Activated CD4-positive, alpha-beta T cell treated with anti-CD3 and anti-CD28 coated beads, Interleukin-2, amount 10 ng/mL, durations not matched to agents 7 days and 5 days (primary cell): ENCODE results near the gene CLNK. TPM values are rescaled to one million over a fixed set of nuclear protein-coding genes. Genes with fewer than 3 reads are reported as not detected.

ENCODE experiments used
- CTCF ChIA-PET: fragments of 350-600 bp; sonication (Branson Sonifier 250); formaldehyde crosslinking; loops from one replicate; lab custom pipeline; 2021; ENCODE audit warnings: antibody characterized with exemption; lab: Charles Lee
- POLR2A ChIA-PET: fragments of 350-600 bp; sonication (Branson Sonifier 250); formaldehyde crosslinking; loops from one replicate; lab custom pipeline; 2021; ENCODE audit warnings: antibody characterized with exemption; lab: Charles Lee
- DNase-seq: peaks from one replicate; pipeline ENCODE4 v3.0.0-alpha.2; 2020
- H3K27ac Mint-ChIP-seq: one replicate; pipeline ENCODE4 v1.8.0; 2021; ENCODE audit warnings: mild to moderate bottlenecking, moderate library complexity, mixed read lengths
- H3K27me3 Mint-ChIP-seq: one replicate; pipeline ENCODE4 v1.8.0; 2021; ENCODE audit warnings: mixed read lengths
- H3K36me3 Mint-ChIP-seq: one replicate; pipeline ENCODE4 v1.8.0; 2021; ENCODE audit warnings: low read depth, mixed read lengths
- H3K4me1 Mint-ChIP-seq: one replicate; pipeline ENCODE4 v1.8.0; 2021; ENCODE audit warnings: mixed read lengths
- H3K4me3 Mint-ChIP-seq: one replicate; pipeline ENCODE4 v1.8.0; 2021; ENCODE audit warnings: mild to moderate bottlenecking, moderate library complexity, mixed read lengths
- H3K9me3 Mint-ChIP-seq: one replicate; pipeline ENCODE4 v1.8.0; 2021; ENCODE audit warnings: mixed read lengths
- total RNA-seq, 2 experiments: library from RNA; stranded (reverse); gene quantifications; one replicate each; pipeline ENCODE4 v1.2.3, GENCODE V29; 2021

The CLNK gene
- total RNA-seq, 2 experiments from 2014 or later, result not detected

DNA sequence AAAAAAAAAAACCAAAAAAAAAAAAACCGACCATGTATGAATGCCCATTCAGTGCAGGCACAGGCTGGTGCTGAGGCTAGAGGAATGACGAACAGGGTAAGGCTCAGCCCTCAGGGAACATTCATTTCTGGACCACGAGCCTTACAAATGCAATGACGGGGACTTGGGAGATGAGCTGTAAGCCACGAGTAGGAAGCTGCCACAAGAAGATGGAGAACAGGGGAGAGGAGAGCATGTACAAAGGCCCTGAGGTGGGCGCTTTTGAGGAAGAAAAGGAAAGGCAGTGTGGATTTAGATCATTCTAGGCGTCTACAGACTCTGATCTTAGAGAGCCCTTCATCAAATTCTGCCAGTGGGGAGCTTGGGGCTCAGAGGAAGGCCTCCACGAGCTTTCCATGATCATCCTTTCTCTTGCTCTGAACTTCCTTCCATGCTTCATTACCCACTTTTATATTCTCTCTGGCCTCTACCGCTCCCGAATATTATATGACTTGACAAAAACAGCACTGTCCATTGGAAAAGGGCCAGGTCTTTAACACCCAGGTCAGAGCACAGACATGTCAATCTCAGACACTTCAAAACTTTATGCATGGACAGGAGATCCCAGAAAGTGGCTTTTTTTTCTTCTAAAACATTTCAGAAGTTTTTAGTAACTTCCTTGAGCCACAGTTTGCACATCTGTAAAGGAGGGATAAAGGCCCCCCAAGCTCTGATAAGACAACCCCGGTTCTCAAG is 224.1 kb downstream of the CLNK start:
- H3K4me1 Mint-ChIP-seq, result peaks cover 27% of the 10 kb centered on the region

DNA sequence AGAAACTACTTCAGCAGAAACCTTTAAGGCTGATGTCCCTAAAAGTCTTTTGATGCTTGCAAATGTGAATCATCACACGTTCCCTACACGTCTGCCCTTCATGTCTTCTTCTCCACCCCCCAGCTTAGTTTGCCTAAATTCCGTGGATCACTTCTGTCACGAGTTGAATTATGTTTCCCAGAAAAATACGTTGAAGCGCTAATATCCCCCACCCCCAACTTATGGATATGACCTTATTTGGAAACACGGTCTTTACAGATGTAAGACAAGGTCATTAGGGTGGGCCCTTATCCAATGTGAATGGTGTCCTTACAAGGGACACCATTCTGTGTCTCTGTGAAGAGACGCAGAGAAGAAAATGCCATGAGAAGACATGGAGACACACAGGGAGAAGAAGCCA is 225.3 kb downstream of the CLNK start:
- peaks cover 33% of the 10 kb centered on the region for H3K4me1 Mint-ChIP-seq
- H3K36me3 Mint-ChIP-seq, result peaks cover 12% of the 10 kb centered on the region
- peaks cover 2% of the 10 kb centered on the region for H3K9me3 Mint-ChIP-seq
- DNase-seq, result no peak
- peaks cover 24% of the 10 kb centered on the region for H3K27me3 Mint-ChIP-seq
- H3K4me3 Mint-ChIP-seq, result no peak overlapping the region
- CTCF ChIA-PET, result interaction anchor here (0.9 kb wide), 1 partner anchor 19 kb away, joined by 4 read pairs; no protein-coding TSS in a partner anchor
- no peak overlapping the region for H3K27ac Mint-ChIP-seq
- POLR2A ChIA-PET, result no interaction called here

More for the DNA sequence above, 224.1 kb downstream of the CLNK start:
- Mint-ChIP-seq H3K9me3 (peaks cover 4% of the 10 kb centered on the region), H3K36me3 (peaks cover 3% of the 10 kb centered on the region), H3K27me3 (peaks cover 24% of the 10 kb centered on the region), H3K4me3 (peak overlapping the region; percentile 21), H3K27ac (no peak overlapping the region)
- DNase-seq, result no peak
- ChIA-PET POLR2A (no interaction called here), CTCF (interaction anchor here (0.8 to 2.2 kb wide), 26 partner anchors 9 to 343 kb away, joined by 3 to 13 read pairs (median 6); no protein-coding TSS in a partner anchor)

DNA sequence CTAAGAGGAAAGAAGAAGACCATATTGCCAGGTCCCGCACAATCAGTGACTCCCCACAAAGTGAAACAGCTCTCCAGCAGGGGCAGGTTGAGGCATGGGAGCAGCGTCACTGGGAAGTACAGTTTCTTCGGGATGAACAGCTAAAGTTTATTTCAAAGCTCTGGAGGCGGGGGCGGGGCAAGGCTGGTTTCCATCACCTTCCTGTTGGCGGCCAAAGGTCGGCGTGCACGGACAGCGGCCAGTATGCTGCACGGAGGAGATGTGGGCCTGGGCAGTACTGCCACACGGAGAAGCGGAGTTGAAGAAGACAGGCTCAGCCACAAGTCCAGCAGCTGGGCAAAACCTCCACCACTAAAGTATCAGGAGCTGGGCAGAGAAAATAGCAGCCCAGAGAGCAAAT is 226.4 kb downstream of the CLNK start:
- Mint-ChIP-seq H3K4me1 (peaks cover 33% of the 10 kb centered on the region), H3K4me3 (peak overlapping the region; percentile 60), H3K27ac (peak overlapping the region; percentile 51)

DNA sequence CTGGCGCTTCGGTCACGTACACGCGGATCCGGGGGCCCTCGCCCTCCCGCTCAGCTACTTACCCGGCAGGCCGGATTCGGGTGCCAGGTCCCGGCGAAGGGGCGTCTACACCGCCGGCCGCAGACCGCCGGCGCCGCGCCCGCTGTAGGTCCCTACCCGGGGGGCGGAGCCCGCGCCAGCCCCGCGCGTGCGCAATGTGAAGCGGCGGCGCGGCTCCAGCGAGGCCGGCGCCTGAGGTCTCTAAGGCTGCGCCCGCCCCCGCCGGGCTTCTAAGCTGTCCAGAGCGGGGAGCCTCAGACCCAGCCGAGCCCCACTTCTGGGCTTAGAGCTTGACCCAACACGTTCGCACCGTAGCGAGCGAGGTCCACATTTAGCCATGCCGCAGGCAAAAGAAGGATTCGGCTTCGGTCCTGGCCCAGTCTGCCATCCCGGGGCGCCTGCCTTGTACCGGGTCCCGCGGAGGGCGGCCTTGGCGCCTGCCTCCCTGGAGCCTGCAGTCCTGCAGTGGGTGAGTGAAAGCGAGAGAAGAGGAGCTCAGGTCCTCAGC is 227.2 kb downstream of the CLNK start, which contains the start of gene ZNF518B:
Gene ZNF518B, minus strand, starts transcription at position 172 of the 547 bp plus-strand sequence. CDS start 11,098 bp downstream, outside the sequence.
- Mint-ChIP-seq H3K27me3 (peaks cover 13% of the 10 kb centered on the region), H3K4me3 (peak within 1 kb of the TSS; percentile 79), H3K9me3 (peaks cover 4% of the 10 kb centered on the region), H3K27ac (peak within 1 kb of the TSS; percentile 88), H3K36me3 (peaks cover 30% of the 10 kb centered on the region), H3K4me1 (peaks cover 33% of the 10 kb centered on the region)
- peak; percentile 79 for DNase-seq
- ChIA-PET CTCF (interaction anchor here (1.0 to 1.5 kb wide), 5 partner anchors 35 to 340 kb away, joined by 3 to 4 read pairs (median 3); no protein-coding TSS in a partner anchor), POLR2A (no interaction called here)

More for the DNA sequence above, 226.4 kb downstream of the CLNK start:
- ChIA-PET CTCF (interaction anchor here (1.1 to 1.5 kb wide), 4 partner anchors 36 to 341 kb away, joined by 3 to 4 read pairs (median 3); no protein-coding TSS in a partner anchor), POLR2A (no interaction called here)
- Mint-ChIP-seq H3K36me3 (peaks cover 21% of the 10 kb centered on the region), H3K9me3 (peaks cover 4% of the 10 kb centered on the region), H3K27me3 (peaks cover 22% of the 10 kb centered on the region)
- DNase-seq, result no peak

DNA sequence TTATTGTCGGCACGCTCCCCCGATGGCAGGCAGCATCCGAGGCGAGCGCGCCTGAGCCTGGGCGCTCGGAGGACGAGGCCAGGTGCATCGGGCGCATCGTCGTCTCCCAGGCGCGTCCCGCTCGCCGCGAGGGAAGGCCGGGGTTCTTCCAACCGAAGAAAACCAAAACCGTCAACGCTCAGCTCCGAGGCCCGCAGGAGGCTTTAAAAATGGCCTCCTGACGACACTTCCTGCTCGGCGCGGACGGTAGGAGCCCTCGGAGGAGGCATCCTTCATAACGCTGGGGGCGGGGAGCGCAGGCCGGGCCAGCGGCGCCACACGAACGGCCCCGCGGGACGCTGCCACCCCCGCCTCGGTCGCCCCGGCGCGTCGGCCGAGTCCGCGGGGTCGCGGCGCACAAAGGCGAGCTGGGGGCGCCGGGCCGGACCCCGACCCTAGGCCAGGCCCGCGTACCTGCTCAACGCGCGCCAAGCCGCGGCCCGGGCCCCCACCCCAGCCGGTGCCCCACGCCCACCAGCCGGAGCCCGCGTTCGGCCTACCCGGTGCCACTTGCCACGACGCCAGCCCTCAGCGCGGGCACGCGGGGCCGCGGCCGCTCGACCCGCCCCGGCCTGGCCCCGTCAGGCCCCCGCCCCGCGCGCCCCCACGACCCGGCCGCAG is 227.8 kb downstream of the CLNK start:
- Mint-ChIP-seq H3K27ac (peak overlapping the region; percentile 88), H3K36me3 (peaks cover 36% of the 10 kb centered on the region)
- POLR2A ChIA-PET, result no interaction called here

DNA sequence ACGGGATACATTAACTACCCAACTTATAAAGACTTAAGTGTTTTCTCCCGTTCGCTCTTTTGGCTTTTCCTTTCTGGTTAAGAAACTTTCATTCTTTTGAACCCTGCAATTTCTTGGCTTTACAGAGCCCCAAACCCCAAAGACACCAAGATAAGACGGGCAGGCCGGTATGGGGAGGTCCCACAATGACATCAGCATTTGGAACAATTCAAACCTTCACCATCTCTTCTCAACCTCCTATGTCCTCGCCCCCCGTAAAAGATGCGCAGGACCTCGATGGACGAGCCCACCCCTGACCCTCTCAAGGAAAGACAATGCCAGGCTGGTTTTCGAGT is 228.3 kb downstream of the CLNK start:
- no peak for DNase-seq
- Mint-ChIP-seq H3K9me3 (peaks cover 8% of the 10 kb centered on the region), H3K4me3 (peak overlapping the region; percentile 79), H3K36me3 (peaks cover 38% of the 10 kb centered on the region), H3K27ac (peak overlapping the region; percentile 88), H3K27me3 (peaks cover 5% of the 10 kb centered on the region), H3K4me1 (peaks cover 28% of the 10 kb centered on the region)
- ChIA-PET POLR2A (no interaction called here), CTCF (interaction anchor here (0.8 to 1.2 kb wide), 3 partner anchors 16 to 297 kb away, joined by 3 to 4 read pairs (median 3); no protein-coding TSS in a partner anchor)

More for the DNA sequence above, 227.8 kb downstream of the CLNK start:
- H3K4me3 Mint-ChIP-seq, result peak overlapping the region; percentile 79
- peak; percentile 67 for DNase-seq
- H3K4me1 Mint-ChIP-seq, result peaks cover 32% of the 10 kb centered on the region
- peaks cover 7% of the 10 kb centered on the region for H3K27me3 Mint-ChIP-seq
- CTCF ChIA-PET, result interaction anchor here (0.8 to 1.5 kb wide), 4 partner anchors 16 to 297 kb away, joined by 3 to 4 read pairs (median 4); no protein-coding TSS in a partner anchor
- peaks cover 6% of the 10 kb centered on the region for H3K9me3 Mint-ChIP-seq

DNA sequence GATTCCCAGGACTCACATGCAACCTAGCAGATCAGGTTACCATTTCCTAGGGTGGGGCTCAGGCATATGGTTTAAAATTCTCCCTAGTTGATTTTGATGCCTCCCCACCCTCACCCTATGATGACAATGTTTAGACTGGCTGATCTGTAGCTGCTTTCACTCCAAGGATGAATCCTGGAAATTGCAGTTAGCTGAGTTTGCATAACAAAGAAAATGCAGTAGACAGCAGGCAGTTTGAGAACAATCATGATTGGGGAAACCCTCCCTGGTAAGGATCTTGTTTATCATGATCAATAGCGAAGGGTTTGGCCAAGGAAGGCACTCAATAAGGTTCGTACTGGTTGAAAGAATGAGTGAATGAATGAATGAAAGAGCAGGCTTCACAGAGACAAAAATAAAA is 229.4 kb downstream of the CLNK start:
- POLR2A ChIA-PET, result no interaction called here
- peaks cover 47% of the 10 kb centered on the region for H3K36me3 Mint-ChIP-seq

DNA sequence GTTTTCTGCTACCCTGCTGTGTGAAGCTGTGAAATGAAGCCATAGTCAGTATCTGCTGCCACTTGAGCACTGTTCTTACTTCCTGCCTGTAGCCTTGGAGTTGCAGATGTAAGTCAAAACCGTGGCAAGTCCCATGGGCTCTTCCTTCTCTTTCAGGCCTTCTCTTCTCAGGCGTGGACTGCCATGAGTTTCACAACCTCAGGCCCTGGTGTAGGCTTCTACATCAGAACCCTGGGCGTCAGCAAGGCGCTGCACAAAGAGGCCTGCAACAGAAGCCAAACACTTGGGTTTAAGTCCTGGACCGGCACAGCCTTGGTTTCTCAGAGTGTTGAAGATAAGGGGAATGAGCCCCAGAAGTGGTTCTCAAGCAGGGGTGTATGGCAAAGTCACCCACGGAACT is 229.8 kb downstream of the CLNK start:
- Mint-ChIP-seq H3K9me3 (peaks cover 8% of the 10 kb centered on the region), H3K36me3 (peaks cover 51% of the 10 kb centered on the region), H3K4me1 (peaks cover 20% of the 10 kb centered on the region), H3K4me3 (no peak overlapping the region), H3K27ac (no peak overlapping the region), H3K27me3 (peaks cover 5% of the 10 kb centered on the region)
- CTCF ChIA-PET, result no interaction called here
- no peak for DNase-seq
- POLR2A ChIA-PET, result no interaction called here

More for the DNA sequence above, 229.4 kb downstream of the CLNK start:
- CTCF ChIA-PET, result no interaction called here
- no peak overlapping the region for H3K27ac Mint-ChIP-seq
- no peak for DNase-seq
- H3K27me3 Mint-ChIP-seq, result peaks cover 5% of the 10 kb centered on the region
- peaks cover 8% of the 10 kb centered on the region for H3K9me3 Mint-ChIP-seq
- H3K4me3 Mint-ChIP-seq, result no peak overlapping the region
- H3K4me1 Mint-ChIP-seq, result peaks cover 20% of the 10 kb centered on the region

DNA sequence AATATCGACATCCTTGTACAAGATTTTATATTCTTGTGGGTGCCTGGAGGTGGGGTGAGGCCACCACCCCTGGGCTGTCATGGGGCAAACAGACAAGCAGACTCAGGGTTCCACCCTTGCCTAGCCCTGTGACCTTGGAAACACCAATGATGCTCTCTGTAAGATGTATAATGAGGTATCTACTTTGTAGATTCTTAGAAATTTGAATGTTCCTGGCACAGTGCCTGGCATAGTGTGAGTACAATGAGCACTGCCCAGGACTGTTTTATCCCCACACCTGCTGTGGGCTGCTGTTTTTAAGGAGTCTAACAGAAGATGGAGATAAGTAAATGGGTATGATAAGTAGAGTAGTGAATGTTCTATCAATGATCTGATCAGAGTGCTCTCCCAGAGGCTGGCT is 230.4 kb downstream of the CLNK start:
- ChIA-PET POLR2A (no interaction called here), CTCF (no interaction called here)
- peaks cover 12% of the 10 kb centered on the region for H3K9me3 Mint-ChIP-seq
- no peak for DNase-seq
- no peak overlapping the region for H3K27ac Mint-ChIP-seq
- H3K4me3 Mint-ChIP-seq, result no peak overlapping the region
- H3K36me3 Mint-ChIP-seq, result peaks cover 55% of the 10 kb centered on the region
- peaks cover 20% of the 10 kb centered on the region for H3K4me1 Mint-ChIP-seq
- H3K27me3 Mint-ChIP-seq, result peaks cover 5% of the 10 kb centered on the region

DNA sequence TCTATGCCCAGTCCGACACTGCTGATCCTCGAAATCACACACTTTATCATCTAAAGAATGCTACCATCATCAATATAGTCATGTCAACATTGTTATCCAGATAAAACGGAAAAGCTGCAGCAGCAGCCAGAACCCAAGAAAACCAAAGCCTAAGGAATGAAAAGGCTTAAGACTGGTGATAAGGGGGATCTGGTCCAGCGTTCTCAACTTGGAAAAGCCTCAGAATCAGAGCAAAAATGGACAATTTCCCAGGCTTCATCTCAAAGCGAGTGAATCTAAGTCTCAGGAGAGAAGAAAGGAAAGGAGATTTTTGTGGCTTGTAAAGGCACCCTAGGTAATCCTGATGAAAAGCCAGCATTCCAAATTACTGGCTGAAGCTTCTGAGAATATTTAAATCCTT is 235.6 kb downstream of the CLNK start:
- Mint-ChIP-seq H3K9me3 (peaks cover 55% of the 10 kb centered on the region), H3K4me1 (no peaks in the 10 kb centered on the region), H3K27ac (no peak overlapping the region), H3K4me3 (no peak overlapping the region), H3K36me3 (peaks cover 86% of the 10 kb centered on the region), H3K27me3 (no peaks in the 10 kb centered on the region)
- DNase-seq, result no peak
- CTCF ChIA-PET, result interaction anchor here (1.7 kb wide), 1 partner anchor 12 kb away, joined by 8 read pairs; no protein-coding TSS in a partner anchor
- POLR2A ChIA-PET, result no interaction called here

DNA sequence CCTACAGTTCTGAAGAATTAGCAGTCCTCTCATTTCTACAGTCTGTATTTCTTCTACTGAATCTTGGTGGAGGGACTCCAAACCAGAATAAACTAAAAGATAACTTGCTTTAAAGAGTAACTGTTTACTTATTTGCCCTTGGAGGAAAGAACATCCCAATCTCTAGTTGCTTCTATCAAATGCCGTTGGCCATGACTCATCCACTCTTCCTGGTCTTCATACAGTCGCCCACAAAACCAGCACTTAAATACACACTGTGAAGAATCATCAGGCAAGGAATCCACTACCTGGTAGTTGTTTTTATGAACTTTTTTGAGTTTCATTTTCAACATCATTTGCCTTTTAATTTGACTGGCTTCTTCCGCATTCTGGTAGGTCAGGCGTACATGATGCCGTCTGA is 241.6 kb downstream of the CLNK start:
- Mint-ChIP-seq H3K27me3 (no peaks in the 10 kb centered on the region), H3K36me3 (peaks cover 45% of the 10 kb centered on the region), H3K4me1 (peaks cover 2% of the 10 kb centered on the region), H3K4me3 (no peak overlapping the region), H3K9me3 (peaks cover 61% of the 10 kb centered on the region), H3K27ac (no peak overlapping the region)
- DNase-seq, result no peak
- ChIA-PET CTCF (no interaction called here), POLR2A (no interaction called here)

DNA sequence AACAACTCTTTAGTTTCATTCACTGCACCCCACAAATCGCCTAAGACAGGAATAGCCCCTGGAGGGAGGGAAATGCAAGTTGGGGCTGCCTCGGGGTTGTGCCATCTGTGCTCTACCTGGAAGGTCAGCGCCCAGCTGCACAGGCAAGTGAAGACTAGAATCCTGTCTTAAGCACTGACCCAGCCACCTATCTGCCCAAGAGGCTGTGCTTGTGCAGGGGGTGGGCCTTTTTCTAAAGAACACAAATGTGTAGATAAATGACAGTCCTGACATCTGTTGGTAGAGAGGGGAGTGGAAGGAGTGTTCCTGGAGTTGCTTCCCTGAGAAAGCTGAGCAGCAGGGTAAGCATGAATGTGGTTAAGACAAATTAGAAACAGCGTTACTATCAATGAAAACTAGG is 243.1 kb downstream of the CLNK start:
- Mint-ChIP-seq H3K4me1 (peaks cover 2% of the 10 kb centered on the region), H3K27me3 (no peaks in the 10 kb centered on the region), H3K27ac (no peak overlapping the region), H3K9me3 (peaks cover 51% of the 10 kb centered on the region), H3K4me3 (no peak overlapping the region), H3K36me3 (peaks cover 34% of the 10 kb centered on the region)
- CTCF ChIA-PET, result no interaction called here
- no peak for DNase-seq
- POLR2A ChIA-PET, result no interaction called here
